Measurements from ENCODE around the gene UBE3C.

- TF ChIP-seq REST (IDR thresholded peaks at IDR 0.05; ENCODE audit: insufficient read depth in 1 of 2, low read depth in 2 of 2, low read length in 2 of 2) (no peak), POLR2AphosphoS5 (IDR thresholded peaks at IDR 0.05; ENCODE audit: low read depth, low read length) (no peak), SIN3A (IDR thresholded peaks at IDR 0.05; ENCODE audit: borderline replicate concordance, insufficient read depth, low read length) (no peak), TAF1 (IDR thresholded peaks at IDR 0.05; ENCODE audit: borderline replicate concordance, insufficient read depth, low read length) (no peak)
These were observed 96.9 kb downstream of the UBE3C start for GRCh38 chr7:157235357-157236333.
